Trophoblast cell (in vitro differentiated cells and primary cell): ENCODE measurements around the gene TIMM21.

Source experiments
- DNase-seq, 2 donors: peaks; one replicate each; pipeline ENCODE4 v3.0.0-alpha.2; 2016
- H2AFZ ChIP-seq: 2 replicates; pipeline ENCODE4 v1.6.1; 2013; ENCODE audit warnings: low read length, moderate library complexity, mild to moderate bottlenecking; ENCODE audit not compliant: insufficient read depth, poor library complexity
- H2AK5ac ChIP-seq: 2 replicates; pipeline ENCODE4 v1.6.1; 2013; ENCODE audit warnings: mild to moderate bottlenecking, low read length
- H2BK120ac ChIP-seq: 2 replicates; pipeline ENCODE4 v1.6.1; 2013; ENCODE audit warnings: low read length, mild to moderate bottlenecking, moderate library complexity; ENCODE audit not compliant: insufficient read depth, poor library complexity
- H2BK12ac ChIP-seq: 2 replicates; pipeline ENCODE4 v1.6.1; 2013; ENCODE audit warnings: mild to moderate bottlenecking, low read length, moderate library complexity
- H2BK5ac ChIP-seq: 2 replicates; pipeline ENCODE4 v1.6.1; 2013; ENCODE audit warnings: low read length, low read depth, moderate library complexity, mild to moderate bottlenecking; ENCODE audit not compliant: poor library complexity
- H3K14ac ChIP-seq: 2 replicates; pipeline ENCODE4 v1.6.1; 2013; ENCODE audit warnings: mild to moderate bottlenecking, low read length
- H3K18ac ChIP-seq: 2 replicates; pipeline ENCODE4 v1.6.1; 2013; ENCODE audit warnings: mild to moderate bottlenecking, low read length
- H3K23ac ChIP-seq: 2 replicates; pipeline ENCODE4 v1.6.1; 2013; ENCODE audit warnings: low read length
- H3K27ac ChIP-seq: 2 replicates; pipeline ENCODE4 v1.5.1; 2013; ENCODE audit warnings: low read depth, mild to moderate bottlenecking, inconsistent platforms, low read length, moderate library complexity
- H3K27me3 ChIP-seq: 2 replicates; pipeline ENCODE4 v1.6.1; 2013; ENCODE audit warnings: inconsistent platforms, mild to moderate bottlenecking, low read length, moderate library complexity; ENCODE audit not compliant: insufficient read depth
- H3K36me3 ChIP-seq, 2 experiments: 1 replicate in 1 of 2; 2 replicates in 1 of 2; pipeline ENCODE4 v1.6.1; 2013; ENCODE audit warnings: low read length in 2 of 2, mild to moderate bottlenecking in 2 of 2, moderate library complexity in 1 of 2; ENCODE audit not compliant: insufficient read depth in 2 of 2, control insufficient read depth in 1 of 2
- H3K4ac ChIP-seq: 2 replicates; pipeline ENCODE4 v1.6.1; 2013; ENCODE audit warnings: low read depth, mild to moderate bottlenecking, low read length, moderate library complexity
- H3K4me1 ChIP-seq, 2 experiments: 1 replicate in 1 of 2; 2 replicates in 1 of 2; pipeline ENCODE4 v1.6.1; 2013; ENCODE audit warnings: low read length in 2 of 2, mild to moderate bottlenecking in 2 of 2, moderate library complexity in 1 of 2; ENCODE audit not compliant: insufficient read depth in 2 of 2, control insufficient read depth in 1 of 2
- H3K4me2 ChIP-seq: 2 replicates; pipeline ENCODE4 v1.6.1; 2013; ENCODE audit warnings: inconsistent platforms, mild to moderate bottlenecking, low read length, moderate library complexity
- H3K4me3 ChIP-seq: 2 replicates; pipeline ENCODE4 v1.5.1; 2013; ENCODE audit warnings: mild to moderate bottlenecking, low read depth, low read length, inconsistent platforms
- H3K79me1 ChIP-seq: one replicate; pipeline ENCODE4 v1.6.1; 2013; ENCODE audit warnings: low read length
- H3K79me2 ChIP-seq: 2 replicates; pipeline ENCODE4 v1.6.1; 2013; ENCODE audit warnings: low read length, mild to moderate bottlenecking; ENCODE audit not compliant: control insufficient read depth, insufficient read depth, poor library complexity
- H3K9ac ChIP-seq: 2 replicates; pipeline ENCODE4 v1.6.1; 2013; ENCODE audit warnings: mild to moderate bottlenecking, low read length
- H3K9me3 ChIP-seq: 2 replicates; pipeline ENCODE4 v1.6.1; 2013; ENCODE audit warnings: low read depth, mild to moderate bottlenecking, control low read depth, inconsistent platforms, low read length; ENCODE audit not compliant: insufficient read depth
- H4K12ac ChIP-seq: 2 replicates; pipeline ENCODE4 v1.6.1; 2013; ENCODE audit warnings: low read depth, mild to moderate bottlenecking, low read length, moderate library complexity
- H4K8ac ChIP-seq: 2 replicates; pipeline ENCODE4 v1.6.1; 2013; ENCODE audit warnings: low read depth, mild to moderate bottlenecking, low read length, moderate library complexity
- H4K91ac ChIP-seq: one replicate; pipeline ENCODE4 v1.6.1; 2013; ENCODE audit warnings: low read depth, mild to moderate bottlenecking, low read length, moderate library complexity
- WGBS: extraction: QIAGEN DNeasy Blood & Tissue Kit; methylation state at CpG from one replicate; pipeline ENCODE4 v1.1.7; 2013; ENCODE audit warnings: missing lambda C conversion rate; ENCODE audit not compliant: insufficient read length, insufficient coverage; ENCODE audit errors: extremely low coverage; 5-methylcytosine and 5-hydroxymethylcytosine counted together

TIMM21 gene

DNA sequence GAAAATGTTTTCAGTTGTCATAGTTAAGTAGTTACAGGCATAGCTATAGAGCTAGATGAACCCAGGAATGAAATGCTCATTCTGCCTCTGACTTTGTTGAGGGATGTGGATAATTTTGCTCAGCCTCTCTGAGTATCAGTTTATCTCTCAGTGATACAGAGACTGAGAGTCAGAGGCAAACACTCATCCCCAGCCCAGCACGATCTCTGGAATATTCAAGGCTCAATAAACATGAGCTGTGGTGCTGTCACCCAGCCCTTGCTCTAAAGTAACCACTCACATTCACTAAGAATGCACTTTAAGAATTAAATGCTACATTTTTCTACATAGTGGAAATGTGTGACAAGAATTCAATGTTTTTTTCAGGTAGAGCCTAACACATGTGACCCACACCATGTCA is 30.6 kb downstream of the TIMM21 start:
- no peak overlapping the region for H2BK12ac ChIP-seq
- H3K36me3 ChIP-seq, result no peaks in the 10 kb centered on the region
- H4K91ac ChIP-seq, result no peak overlapping the region
- H3K4me2 ChIP-seq, result no peak overlapping the region
- H3K79me1 ChIP-seq, result no peaks in the 10 kb centered on the region
- no peaks in the 10 kb centered on the region for H3K79me2 ChIP-seq
- no peak overlapping the region for H2AK5ac ChIP-seq
- no peak overlapping the region for H4K12ac ChIP-seq
- no peak overlapping the region for H3K18ac ChIP-seq
- no peak for DNase-seq
- H3K4ac ChIP-seq, result no peak overlapping the region
- no peaks in the 10 kb centered on the region for H3K27me3 ChIP-seq
- H3K9me3 ChIP-seq, result no peaks in the 10 kb centered on the region
- H4K8ac ChIP-seq, result no peak overlapping the region
- no peak overlapping the region for H3K4me3 ChIP-seq
- no peak overlapping the region for H3K23ac ChIP-seq
- no peak overlapping the region for H2AFZ ChIP-seq
- no peak overlapping the region for H3K27ac ChIP-seq
- H3K4me1 ChIP-seq, result no peaks in the 10 kb centered on the region
- no peak overlapping the region for H3K9ac ChIP-seq
- no CpG with 5 or more reads among the region's 1 CpG for WGBS
- no peak overlapping the region for H2BK5ac ChIP-seq
- H2BK120ac ChIP-seq, result no peak overlapping the region
- H3K14ac ChIP-seq, result no peak overlapping the region

DNA sequence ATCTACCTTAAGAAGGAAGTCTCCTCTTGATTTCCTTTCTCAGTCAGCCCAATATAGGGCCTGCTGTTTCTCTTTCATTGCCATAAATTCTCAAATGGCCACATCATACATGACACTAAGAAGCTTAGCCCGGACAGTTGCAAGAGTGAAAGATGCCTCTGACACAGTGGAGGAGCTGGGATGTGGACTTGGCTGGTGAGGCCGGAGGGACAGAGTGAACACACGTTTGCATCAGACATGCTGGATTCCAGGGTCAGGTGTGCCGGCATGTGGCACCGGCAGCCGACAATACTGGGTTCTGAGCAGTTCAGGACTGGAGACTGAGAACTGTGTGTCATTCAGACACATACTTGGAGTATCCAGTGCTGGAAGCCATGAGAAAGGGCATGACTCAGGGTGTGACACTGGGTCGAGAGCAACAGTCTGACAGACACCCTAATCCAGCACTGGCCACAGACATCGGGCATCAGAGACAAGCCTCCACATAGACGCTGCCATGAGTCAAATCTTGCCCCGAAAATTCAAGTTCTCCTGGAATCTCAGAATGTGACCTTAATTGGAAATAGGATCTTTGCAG is 31.4 kb downstream of the TIMM21 start:
- Histone ChIP-seq H3K9me3 (no peaks in the 10 kb centered on the region), H4K8ac (no peak overlapping the region), H3K27ac (no peak overlapping the region), H3K23ac (no peak overlapping the region), H3K79me2 (no peaks in the 10 kb centered on the region), H3K18ac (no peak overlapping the region), H2BK12ac (no peak overlapping the region), H3K9ac (no peak overlapping the region), H3K4me1 (peaks cover 0 to under 1% of the 10 kb centered on the region in 2 experiments), H2BK120ac (no peak overlapping the region), H3K79me1 (no peaks in the 10 kb centered on the region), H4K91ac (no peak overlapping the region), H3K4me3 (no peak overlapping the region), H3K27me3 (no peaks in the 10 kb centered on the region), H2AK5ac (no peak overlapping the region), H3K4ac (no peak overlapping the region), H3K4me2 (no peak overlapping the region), H2AFZ (no peak overlapping the region), H3K36me3 (no peaks in the 10 kb centered on the region), H2BK5ac (no peak overlapping the region), H3K14ac (no peak overlapping the region), H4K12ac (no peak overlapping the region)
- no CpG with 5 or more reads among the region's 10 CpGs for WGBS
- DNase-seq, result no peak

DNA sequence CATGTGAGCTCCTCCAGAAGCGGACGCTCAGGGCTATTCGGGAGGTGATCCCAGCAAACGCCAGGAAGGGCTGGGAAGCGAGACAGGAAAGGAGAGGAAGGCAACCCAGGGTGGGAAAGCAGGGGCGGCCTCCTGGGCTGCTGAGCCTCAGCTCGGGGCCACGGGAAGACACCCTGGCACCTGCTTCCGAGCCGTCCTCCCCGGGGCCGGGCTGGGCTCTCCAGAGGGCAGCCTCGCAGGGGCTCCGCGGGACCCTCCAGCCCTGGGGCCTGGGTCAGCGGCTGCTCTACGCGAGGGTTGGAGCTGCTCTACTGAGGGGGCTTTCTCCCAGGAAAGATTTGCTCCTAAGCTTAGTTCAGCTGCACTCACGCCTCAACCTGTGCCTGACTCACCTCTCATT is 34.0 kb downstream of the TIMM21 start:
- Histone ChIP-seq H2BK12ac (no peak overlapping the region), H3K79me2 (no peaks in the 10 kb centered on the region), H3K79me1 (no peaks in the 10 kb centered on the region), H3K36me3 (no peaks in the 10 kb centered on the region), H4K91ac (no peak overlapping the region), H3K18ac (no peak overlapping the region), H2BK5ac (no peak overlapping the region), H4K8ac (no peak overlapping the region), H2AK5ac (no peak overlapping the region), H3K27me3 (no peaks in the 10 kb centered on the region), H3K9me3 (no peaks in the 10 kb centered on the region), H3K4ac (no peak overlapping the region), H3K4me2 (no peak overlapping the region), H3K14ac (no peak overlapping the region), H3K9ac (no peak overlapping the region), H4K12ac (no peak overlapping the region), H3K4me1 (peaks cover 0 to 3% of the 10 kb centered on the region in 2 experiments), H3K27ac (no peak overlapping the region), H2AFZ (no peak overlapping the region), H2BK120ac (no peak overlapping the region), H3K4me3 (no peak overlapping the region), H3K23ac (no peak overlapping the region)
- no peak for DNase-seq
- WGBS, result no CpG with 5 or more reads among the region's 19 CpGs

DNA sequence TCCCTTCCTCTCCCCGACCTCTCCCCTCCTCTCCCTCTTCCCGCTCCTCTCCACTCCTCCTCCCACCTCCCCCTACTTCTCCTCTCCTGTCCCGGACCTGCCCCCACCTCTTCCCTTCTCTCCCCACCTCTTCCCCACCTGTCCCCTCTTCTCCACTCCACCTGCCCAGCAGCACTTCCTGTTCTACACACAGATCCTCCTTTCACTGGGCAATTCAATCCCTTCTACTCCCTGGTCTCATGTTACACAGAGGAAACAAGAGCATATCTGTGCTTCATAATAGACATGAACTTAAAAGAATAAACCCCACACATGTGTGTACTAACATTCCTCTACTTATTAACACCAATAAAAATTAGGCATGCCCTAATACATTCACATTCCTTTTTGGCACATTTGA is 34.8 kb downstream of the TIMM21 start:
- Histone ChIP-seq H3K36me3 (no peaks in the 10 kb centered on the region), H3K23ac (no peak overlapping the region), H2BK120ac (no peak overlapping the region), H3K27me3 (no peaks in the 10 kb centered on the region), H3K4ac (no peak overlapping the region), H2AK5ac (no peak overlapping the region), H2BK12ac (no peak overlapping the region), H3K79me2 (no peaks in the 10 kb centered on the region), H3K27ac (no peak overlapping the region), H3K79me1 (no peaks in the 10 kb centered on the region), H3K14ac (no peak overlapping the region), H3K18ac (no peak overlapping the region), H2AFZ (no peak overlapping the region), H2BK5ac (no peak overlapping the region), H3K4me3 (no peak overlapping the region), H3K9ac (no peak overlapping the region), H3K9me3 (no peaks in the 10 kb centered on the region), H4K8ac (no peak overlapping the region), H3K4me2 (no peak overlapping the region), H4K12ac (no peak overlapping the region), H3K4me1 (peaks cover 0 to 3% of the 10 kb centered on the region in 2 experiments), H4K91ac (no peak overlapping the region)
- no peak for DNase-seq
- 100% methylated on average over 2 of the region's 3 CpGs for WGBS
